SIG-M5 (cell line): ENCODE data around the gene USP46.

Experiments used
- DNase-seq: peaks from one replicate; lab custom pipeline; 2025; lab: John Stamatoyannopoulos, UW

Gene USP46

GRCh38 chr4:52573551-52573950 is 85.5 kb downstream of the USP46 start:
- DNase-seq: no peak

DNA sequence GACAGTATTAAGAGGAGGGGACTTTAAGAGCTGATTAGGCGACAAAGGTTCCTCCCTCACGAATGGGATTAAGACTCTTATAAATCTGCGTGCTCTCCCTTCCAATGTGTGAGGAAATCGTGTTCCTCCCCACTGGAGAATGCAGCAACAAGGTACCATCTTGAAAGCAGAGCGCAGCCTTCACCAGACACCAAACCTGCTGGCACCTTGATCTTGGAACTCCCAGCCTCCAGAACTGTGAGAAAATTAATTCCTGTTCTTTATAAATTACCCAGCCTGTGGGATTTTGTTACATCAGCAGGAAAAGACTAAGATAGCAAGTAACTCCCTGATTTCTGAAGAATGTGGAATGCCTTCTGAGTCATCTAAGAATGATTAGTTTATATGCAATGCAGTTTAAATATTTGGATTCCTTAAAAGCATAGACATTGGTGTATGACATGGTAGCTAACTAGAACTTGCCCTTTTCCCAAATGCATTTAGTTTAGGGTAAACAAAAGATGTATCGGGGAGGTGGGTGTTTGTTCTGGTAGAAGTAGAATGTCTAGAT is 86.1 kb downstream of the USP46 start:
- no peak for DNase-seq

DNA sequence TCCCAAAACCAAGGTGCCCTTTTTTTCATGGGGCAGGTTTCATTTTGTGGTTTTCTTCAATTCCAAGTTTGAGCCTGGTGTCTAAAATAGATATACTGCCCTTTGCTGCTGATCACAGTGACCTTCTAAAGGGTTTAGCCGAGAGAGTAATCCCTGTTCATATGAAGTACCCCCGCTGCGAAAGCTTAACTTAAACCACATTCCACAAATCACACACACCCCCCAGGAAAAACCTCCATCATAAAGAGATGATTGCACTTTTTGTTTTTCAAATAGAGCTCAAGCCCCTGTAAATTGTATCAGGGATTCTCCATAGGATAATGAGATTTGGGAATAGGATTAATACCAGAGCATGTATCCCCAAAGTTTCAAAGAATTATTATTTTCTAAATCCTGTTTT is 90.8 kb downstream of the USP46 start:
- no peak for DNase-seq

DNA sequence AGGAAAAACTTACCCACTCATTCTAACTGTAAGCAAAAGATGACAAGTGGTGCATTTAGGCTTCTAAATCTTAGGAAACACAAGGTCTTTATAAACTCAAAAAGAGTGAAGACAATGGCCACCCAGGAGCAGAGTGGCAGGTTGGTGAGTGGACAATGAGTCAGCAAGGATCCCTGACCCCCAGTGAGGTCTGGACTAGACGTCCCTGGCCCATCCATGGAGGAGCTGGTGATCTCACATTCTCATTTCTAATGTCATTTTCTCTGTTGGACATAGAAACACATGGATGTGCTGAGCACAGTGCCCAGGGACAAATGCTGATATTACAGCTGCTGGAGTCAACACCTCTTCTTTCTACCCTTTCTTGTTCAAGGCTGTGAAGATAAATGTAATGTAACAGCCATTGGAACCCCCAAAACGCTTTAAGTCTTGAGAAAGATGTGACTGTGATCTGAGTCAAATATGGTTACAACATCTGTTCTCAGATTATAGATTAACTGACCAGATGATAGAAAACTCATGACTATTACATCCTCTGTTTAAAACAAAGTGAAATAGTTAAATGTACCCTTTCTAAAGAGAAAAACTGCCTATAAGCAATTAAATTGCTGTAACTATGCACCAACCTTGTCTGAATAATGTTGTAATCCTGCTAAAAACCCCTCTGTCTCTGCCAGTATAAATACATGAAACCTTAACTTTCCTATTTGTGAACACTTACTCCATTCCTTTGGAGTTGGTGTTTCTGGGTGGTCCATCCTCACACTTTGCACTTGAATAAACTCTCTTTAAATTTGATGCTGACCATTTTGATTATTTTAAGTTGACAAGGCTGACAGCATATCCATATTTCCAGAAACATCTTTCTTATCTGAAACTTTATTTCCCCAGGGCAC is 92.7 kb downstream of the USP46 start:
- DNase-seq: no peak

DNA sequence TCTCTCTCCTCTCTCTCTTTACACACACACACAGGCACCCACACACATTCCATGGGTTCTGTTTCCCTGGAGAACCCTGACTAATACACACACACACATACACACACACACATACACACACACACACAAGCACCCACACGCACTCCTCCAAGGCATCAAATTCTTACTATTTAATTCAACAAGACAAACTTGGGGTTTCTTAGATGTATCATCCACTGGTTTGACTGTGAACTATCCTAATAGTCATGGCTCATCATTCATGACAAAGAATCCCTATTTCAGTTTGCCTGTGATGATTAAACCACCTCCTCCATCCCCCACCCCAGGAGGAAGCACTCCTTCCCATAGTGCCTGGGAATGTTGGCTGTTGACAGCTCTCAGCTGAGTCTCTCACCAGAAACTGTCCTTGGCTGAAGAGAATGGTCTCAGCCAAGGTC is 98.2 kb downstream of the USP46 start:
- no peak for DNase-seq

GRCh38 chr4:52555356-52555716 is 103.8 kb downstream of the USP46 start:
- DNase-seq: no peak

DNA sequence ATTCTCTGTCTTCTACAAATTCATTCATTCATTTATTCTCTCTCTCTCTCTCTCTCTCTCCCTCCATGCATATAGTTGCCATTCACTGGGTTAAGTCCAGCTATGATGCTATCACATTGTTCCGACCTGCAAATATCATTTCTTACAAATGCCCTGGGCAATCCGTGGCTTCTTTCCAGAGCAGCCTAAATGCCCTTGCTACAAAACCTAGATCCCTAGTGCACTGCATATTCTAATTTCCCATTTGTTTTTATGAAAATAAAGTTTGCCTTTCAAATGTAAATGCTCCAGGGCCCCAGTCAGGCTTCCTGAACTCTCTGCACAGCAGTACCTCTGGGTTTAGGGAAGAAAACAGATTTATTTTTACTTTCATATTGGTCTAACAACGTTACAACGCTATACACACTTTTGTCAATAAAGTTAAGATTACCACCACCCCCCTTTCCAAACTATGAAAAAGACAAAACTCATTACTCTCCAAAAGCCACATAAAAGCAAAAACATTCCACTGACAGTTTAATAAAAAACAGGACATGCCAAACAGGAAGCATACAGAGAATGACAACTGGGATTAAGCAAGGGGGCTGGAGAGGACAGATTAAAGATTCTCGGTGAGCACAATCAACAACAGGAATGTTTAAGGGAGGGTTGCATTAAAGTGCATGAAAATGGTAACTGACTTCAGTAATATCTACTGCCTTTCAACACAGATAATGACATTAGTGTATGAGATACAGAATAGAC is 104.3 kb downstream of the USP46 start:
- DNase-seq: no peak

DNA sequence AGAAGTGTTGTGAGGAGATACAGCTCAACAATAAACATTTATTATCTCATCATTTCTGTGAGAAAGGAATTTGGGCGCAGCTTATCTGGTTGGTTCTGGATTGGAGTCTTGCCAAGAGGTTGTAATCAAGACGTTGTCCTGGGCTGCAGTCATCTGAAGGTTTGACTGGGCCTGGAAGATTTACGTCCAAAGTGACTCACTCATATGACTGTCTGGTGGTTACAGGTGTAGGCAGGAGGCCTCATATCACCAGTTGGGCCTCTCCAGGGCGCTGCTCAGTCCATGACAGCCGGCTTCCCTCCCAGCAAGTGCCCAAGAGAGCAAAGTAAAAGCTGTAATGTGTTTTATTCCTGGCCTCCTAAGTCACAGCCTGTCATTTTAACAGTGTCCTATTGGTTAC is 106.3 kb downstream of the USP46 start:
- no peak for DNase-seq

- no peak for DNase-seq
These were observed 107.6 kb downstream of the USP46 start for GRCh38 chr4:52551487-52551886.

DNA sequence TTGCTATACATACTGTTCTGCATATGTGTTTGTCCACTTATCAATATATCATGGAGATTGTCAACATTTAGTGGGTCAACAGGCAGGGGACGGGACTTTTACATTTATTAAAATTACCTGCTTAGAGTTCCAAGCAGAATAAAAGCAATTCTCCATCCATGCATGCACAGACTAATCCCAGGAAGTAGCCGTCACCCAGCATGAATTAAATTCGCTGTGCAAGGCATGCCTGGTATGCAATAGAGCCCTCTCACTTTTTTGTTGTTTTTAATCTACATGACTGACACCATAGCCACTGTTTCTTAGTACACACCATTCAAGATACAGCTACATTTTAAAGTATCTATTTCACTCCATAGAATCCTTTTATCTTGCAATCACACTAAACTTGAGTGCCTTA is 108.9 kb downstream of the USP46 start:
- no peak for DNase-seq

DNA sequence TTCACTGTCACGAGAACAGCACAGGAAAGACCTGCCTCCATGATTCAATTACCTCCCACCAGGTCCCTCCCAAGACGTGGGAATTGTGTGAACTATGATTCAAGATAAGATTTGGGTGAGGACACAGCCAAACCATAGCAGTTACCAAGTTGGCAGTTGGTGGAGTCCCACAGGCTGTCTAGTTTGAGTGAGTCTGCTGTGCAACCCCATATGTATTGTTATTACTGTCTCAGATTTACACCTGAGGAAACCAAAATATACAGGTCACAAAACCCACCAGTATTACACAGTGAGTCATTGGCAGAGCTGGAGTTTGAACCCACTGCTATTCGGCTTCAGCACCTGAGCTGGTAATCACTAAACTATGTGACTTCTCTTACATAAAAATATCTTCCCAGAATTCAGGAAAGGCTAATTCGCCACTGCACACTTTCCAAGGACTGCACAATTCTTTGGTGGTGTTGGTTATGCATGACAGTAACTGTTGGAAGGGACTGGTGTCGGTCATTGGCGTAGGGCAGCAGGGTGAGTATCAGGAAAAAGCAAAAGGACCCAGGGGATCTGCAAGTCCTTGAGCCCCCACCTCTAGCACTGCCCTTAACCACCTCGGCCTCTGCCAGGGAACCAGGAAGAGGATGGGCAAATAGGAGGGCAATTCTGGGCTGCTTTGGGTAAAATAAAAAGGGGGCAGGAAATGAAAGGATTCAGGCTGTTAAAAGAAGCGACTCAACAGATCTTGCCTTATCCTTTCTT is 110.1 kb downstream of the USP46 start:
- no peak for DNase-seq

- DNase-seq: no peak
These were observed 112.7 kb downstream of the USP46 start for GRCh38 chr4:52546449-52546848.

- no peak for DNase-seq
These were observed 113.7 kb downstream of the USP46 start for GRCh38 chr4:52545099-52546069.
